ENCODE measurements around the gene DPEP3.

Gene DPEP3

GRCh38 chr16:67963662-67964321, 16.5 kb downstream of the DPEP3 start:
- no peak for DNase-seq
- Histone ChIP-seq H3K9me2 (replicated peaks; ENCODE audit: insufficient read depth, low read length) (no peaks in the 10 kb centered on the region), H3K4me3 (ENCODE audit: low read length) (no peak overlapping the region), H3K27me3 (replicated peaks; ENCODE audit: insufficient read depth, low read length) (no peaks in the 10 kb centered on the region), H3K79me2 (ENCODE audit: low read length) (peaks cover 22% of the 10 kb centered on the region), H3K4me1 (ENCODE audit: low read length) (peaks cover 37% of the 10 kb centered on the region), H4K20me1 (ENCODE audit: insufficient read depth, low read length) (no peaks in the 10 kb centered on the region), H3F3A (ENCODE audit: insufficient read depth, low read length) (peaks cover 16% of the 10 kb centered on the region), H2AFZ (ENCODE audit: low read length) (no peak overlapping the region), H3K27ac (ENCODE audit: low read length) (no peak overlapping the region), H3K9me3 (replicated peaks; ENCODE audit: insufficient read depth, low read length) (no peaks in the 10 kb centered on the region), H3K9ac (ENCODE audit: low read length) (no peak overlapping the region), H3K4me2 (ENCODE audit: low read depth, low read length) (no peak overlapping the region), H3K36me3 (replicated peaks; ENCODE audit: insufficient read depth, low read length) (no peaks in the 10 kb centered on the region)
- no peak for TF ChIP-seq EZH2 (optimal IDR thresholded peaks at IDR 0.05; ENCODE audit: low read depth, low read length)

- Histone ChIP-seq H4K20me1 (ENCODE audit: insufficient read depth, low read length) (no peaks in the 10 kb centered on the region), H3K9ac (ENCODE audit: low read length) (no peak overlapping the region), H3K36me3 (replicated peaks; ENCODE audit: insufficient read depth, low read length) (no peaks in the 10 kb centered on the region), H3K9me2 (replicated peaks; ENCODE audit: insufficient read depth, low read length) (no peaks in the 10 kb centered on the region), H3K4me2 (ENCODE audit: low read depth, low read length) (no peak overlapping the region), H3K4me1 (ENCODE audit: low read length) (peaks cover 37% of the 10 kb centered on the region), H3K4me3 (ENCODE audit: low read length) (no peak overlapping the region), H3K79me2 (ENCODE audit: low read length) (peaks cover 22% of the 10 kb centered on the region), H3K27me3 (replicated peaks; ENCODE audit: insufficient read depth, low read length) (no peaks in the 10 kb centered on the region), H2AFZ (ENCODE audit: low read length) (no peak overlapping the region), H3F3A (ENCODE audit: insufficient read depth, low read length) (peaks cover 15% of the 10 kb centered on the region), H3K27ac (ENCODE audit: low read length) (no peak overlapping the region), H3K9me3 (replicated peaks; ENCODE audit: insufficient read depth, low read length) (no peaks in the 10 kb centered on the region)
- TF ChIP-seq CTCF (IDR thresholded peaks at IDR 0.05; ENCODE audit: low read length) (no peak), EZH2phosphoT487 (IDR thresholded peaks at IDR 0.05; ENCODE audit: low read length) (no peak), EZH2 (optimal IDR thresholded peaks at IDR 0.05; ENCODE audit: low read depth, low read length) (no peak)
- DNase-seq: no peak
These were observed 17.0 kb downstream of the DPEP3 start for GRCh38 chr16:67963292-67963661.

- Histone ChIP-seq H3K36me3 (replicated peaks; ENCODE audit: insufficient read depth, low read length) (no peaks in the 10 kb centered on the region), H3K9me3 (replicated peaks; ENCODE audit: insufficient read depth, low read length) (no peaks in the 10 kb centered on the region), H3K4me1 (ENCODE audit: low read length) (peaks cover 31% of the 10 kb centered on the region), H3K27me3 (replicated peaks; ENCODE audit: insufficient read depth, low read length) (no peaks in the 10 kb centered on the region), H3K9ac (ENCODE audit: low read length) (no peak overlapping the region), H3K4me3 (ENCODE audit: low read length) (no peak overlapping the region), H3K79me2 (ENCODE audit: low read length) (peaks cover 13% of the 10 kb centered on the region), H4K20me1 (ENCODE audit: insufficient read depth, low read length) (no peaks in the 10 kb centered on the region), H3F3A (ENCODE audit: insufficient read depth, low read length) (peaks cover 15% of the 10 kb centered on the region), H3K9me2 (replicated peaks; ENCODE audit: insufficient read depth, low read length) (no peaks in the 10 kb centered on the region), H3K4me2 (ENCODE audit: low read depth, low read length) (no peak overlapping the region), H2AFZ (ENCODE audit: low read length) (no peak overlapping the region), H3K27ac (ENCODE audit: low read length) (no peak overlapping the region)
- no peak for DNase-seq
- TF ChIP-seq CTCF (IDR thresholded peaks at IDR 0.05; ENCODE audit: low read length): no peak
- no peak for TF ChIP-seq EZH2 (optimal IDR thresholded peaks at IDR 0.05; ENCODE audit: low read depth, low read length)
- TF ChIP-seq EZH2phosphoT487 (IDR thresholded peaks at IDR 0.05; ENCODE audit: low read length): no peak
These were observed 18.2 kb downstream of the DPEP3 start for GRCh38 chr16:67962135-67962534.

GRCh38 chr16:67961551-67961957, 18.7 kb downstream of the DPEP3 start:
- Histone ChIP-seq H3K9ac (ENCODE audit: low read length) (no peak overlapping the region), H3K9me3 (replicated peaks; ENCODE audit: insufficient read depth, low read length) (no peaks in the 10 kb centered on the region), H3K79me2 (ENCODE audit: low read length) (peaks cover 8% of the 10 kb centered on the region), H3K4me3 (ENCODE audit: low read length) (no peak overlapping the region), H3K27me3 (replicated peaks; ENCODE audit: insufficient read depth, low read length) (no peaks in the 10 kb centered on the region), H4K20me1 (ENCODE audit: insufficient read depth, low read length) (no peaks in the 10 kb centered on the region), H2AFZ (ENCODE audit: low read length) (no peak overlapping the region), H3K27ac (ENCODE audit: low read length) (no peak overlapping the region), H3K9me2 (replicated peaks; ENCODE audit: insufficient read depth, low read length) (no peaks in the 10 kb centered on the region), H3K36me3 (replicated peaks; ENCODE audit: insufficient read depth, low read length) (no peaks in the 10 kb centered on the region), H3F3A (ENCODE audit: insufficient read depth, low read length) (peaks cover 15% of the 10 kb centered on the region), H3K4me1 (ENCODE audit: low read length) (peaks cover 26% of the 10 kb centered on the region), H3K4me2 (ENCODE audit: low read depth, low read length) (no peak overlapping the region)
- TF ChIP-seq EZH2phosphoT487 (IDR thresholded peaks at IDR 0.05; ENCODE audit: low read length) (no peak), EZH2 (optimal IDR thresholded peaks at IDR 0.05; ENCODE audit: low read depth, low read length) (no peak), CTCF (IDR thresholded peaks at IDR 0.05; ENCODE audit: low read length) (no peak)
- no peak for DNase-seq
